Measurements from ENCODE around the gene ZNF430.

- no peak for TF ChIP-seq CTCF (IDR thresholded peaks at IDR 0.05)
- TF ChIP-seq ZFX (IDR thresholded peaks at IDR 0.05; ENCODE audit: borderline replicate concordance): no peak
Measured at GRCh38 chr19:21087871-21088270, 67.4 kb downstream of the ZNF430 start.
